Measurements from ENCODE around the gene IDH2. TPM values are rescaled to one million over a fixed set of nuclear protein-coding genes. Genes with fewer than 3 reads are reported as not detected.

The IDH2 gene
- total RNA-seq, 4 donors from 2014 or later = 15.7 to 41.4 (median 20.3) TPM

DNA sequence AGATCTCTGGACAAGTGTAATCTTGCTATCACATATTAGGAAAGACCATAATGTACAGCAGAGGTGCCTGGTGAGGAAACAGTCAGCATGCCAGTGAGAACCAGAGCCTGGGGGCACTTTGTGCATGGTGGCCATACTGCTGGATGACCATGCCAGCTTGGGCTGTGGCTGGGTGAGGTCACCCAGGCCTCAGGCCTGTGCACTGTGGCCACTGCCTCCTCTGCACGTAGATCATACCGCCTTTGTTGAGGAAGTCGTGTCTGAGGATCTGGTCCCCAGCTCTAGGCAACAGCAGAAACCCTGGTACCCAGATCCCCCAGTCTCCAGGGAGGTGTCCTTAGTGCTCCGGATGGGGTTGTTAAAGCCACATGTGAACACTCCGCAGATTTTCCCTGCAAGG lies 62.3 kb downstream of the IDH2 start:
- 38 to 42% methylated on average over 5 of the region's 5 CpGs for WGBS, 2 donors
- Histone ChIP-seq H3K4me3 (no peak overlapping the region), H3K27me3 (no peaks in the 10 kb centered on the region), H3K4me1 (peaks cover 0 to 52% (median 32%) of the 10 kb centered on the region in 4 donors), H3K27ac (peak overlapping the region in 1 of 4 donors; percentile 52), H3K9me3 (no peaks in the 10 kb centered on the region), H3K36me3 (no peaks in the 10 kb centered on the region)
- no peak for DNase-seq (ENCODE audit: low spot score in 2 of 2)
- TF ChIP-seq, protein P1, sequence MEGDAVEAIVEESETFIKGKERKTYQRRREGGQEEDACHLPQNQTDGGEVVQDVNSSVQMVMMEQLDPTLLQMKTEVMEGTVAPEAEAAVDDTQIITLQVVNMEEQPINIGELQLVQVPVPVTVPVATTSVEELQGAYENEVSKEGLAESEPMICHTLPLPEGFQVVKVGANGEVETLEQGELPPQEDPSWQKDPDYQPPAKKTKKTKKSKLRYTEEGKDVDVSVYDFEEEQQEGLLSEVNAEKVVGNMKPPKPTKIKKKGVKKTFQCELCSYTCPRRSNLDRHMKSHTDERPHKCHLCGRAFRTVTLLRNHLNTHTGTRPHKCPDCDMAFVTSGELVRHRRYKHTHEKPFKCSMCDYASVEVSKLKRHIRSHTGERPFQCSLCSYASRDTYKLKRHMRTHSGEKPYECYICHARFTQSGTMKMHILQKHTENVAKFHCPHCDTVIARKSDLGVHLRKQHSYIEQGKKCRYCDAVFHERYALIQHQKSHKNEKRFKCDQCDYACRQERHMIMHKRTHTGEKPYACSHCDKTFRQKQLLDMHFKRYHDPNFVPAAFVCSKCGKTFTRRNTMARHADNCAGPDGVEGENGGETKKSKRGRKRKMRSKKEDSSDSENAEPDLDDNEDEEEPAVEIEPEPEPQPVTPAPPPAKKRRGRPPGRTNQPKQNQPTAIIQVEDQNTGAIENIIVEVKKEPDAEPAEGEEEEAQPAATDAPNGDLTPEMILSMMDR (IDR thresholded peaks at IDR 0.05) = no peak
- no peak for TF ChIP-seq EP300 (IDR thresholded peaks at IDR 0.05)
- no peak for TF ChIP-seq POLR2A (IDR thresholded peaks at IDR 0.05)

DNA sequence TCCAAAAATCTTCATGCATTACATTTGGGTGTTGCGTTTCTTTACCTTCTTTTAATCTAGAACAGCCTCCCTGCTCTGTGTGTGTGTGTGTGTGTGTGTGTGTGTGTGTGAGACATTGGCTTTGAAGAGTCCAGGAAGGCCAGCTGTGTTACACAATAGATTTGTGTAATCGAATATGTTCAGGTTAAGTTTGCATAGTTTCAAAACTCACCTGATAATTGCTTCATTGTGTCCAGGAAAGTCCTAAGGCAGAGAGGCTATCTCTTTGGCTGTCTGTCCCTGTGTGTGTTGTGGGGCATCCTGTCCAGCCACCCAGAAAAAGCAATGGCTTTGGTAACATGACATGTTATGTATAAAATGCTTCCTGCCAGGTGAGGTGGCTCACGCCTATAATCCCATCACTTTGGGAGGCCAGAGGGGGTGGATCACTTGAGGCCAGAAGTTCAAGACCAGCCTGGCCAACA lies 63.6 kb downstream of the IDH2 start:
- WGBS, 2 donors = 89 to 90% methylated on average over 3 of the region's 3 CpGs
- H3K27ac ChIP-seq = no peak overlapping the region
- no peaks in the 10 kb centered on the region for H3K36me3 ChIP-seq
- H3K4me3 ChIP-seq = no peak overlapping the region
- H3K4me1 ChIP-seq = peaks cover 0 to 66% (median 40%) of the 10 kb centered on the region in 4 donors
- no peaks in the 10 kb centered on the region for H3K9me3 ChIP-seq
- H3K27me3 ChIP-seq = no peaks in the 10 kb centered on the region
- TF ChIP-seq POLR2A (IDR thresholded peaks at IDR 0.05) (no peak), EP300 (IDR thresholded peaks at IDR 0.05) (no peak)
- TF ChIP-seq, protein P1 (IDR thresholded peaks at IDR 0.05) = no peak
- DNase-seq (ENCODE audit: low spot score in 2 of 2) = no peak

DNA sequence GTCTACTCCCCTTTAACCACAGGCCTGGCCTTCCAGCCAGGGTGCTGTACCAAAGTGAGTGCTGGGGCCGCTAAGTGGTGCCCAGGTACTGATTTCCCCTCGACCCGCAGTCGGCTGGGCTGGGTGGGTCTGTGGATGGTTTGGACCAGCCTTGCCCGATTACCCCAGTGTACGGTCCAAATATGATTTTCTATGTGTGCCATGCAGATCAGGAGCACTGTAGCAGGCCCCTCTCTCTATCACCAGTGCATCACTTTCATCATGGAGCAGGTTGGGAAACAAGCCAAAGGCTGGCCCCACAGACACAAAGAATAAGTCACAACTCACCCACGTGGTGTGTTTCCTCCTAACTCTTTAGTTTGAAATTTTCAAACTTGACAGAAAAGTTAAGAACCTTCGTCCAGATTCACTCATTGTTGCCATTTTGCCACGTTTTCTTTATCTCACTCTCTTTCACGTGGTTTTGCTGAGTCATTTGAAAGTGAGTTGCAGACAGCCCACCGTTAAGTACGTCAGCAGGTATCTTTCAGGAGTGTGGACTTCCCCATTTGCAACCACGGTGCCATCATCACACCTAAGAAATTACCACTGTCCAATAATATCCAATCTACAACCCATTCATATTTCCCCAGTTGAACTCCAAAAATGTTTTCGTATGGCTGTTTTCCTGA lies 64.2 kb downstream of the IDH2 start:
- Histone ChIP-seq H3K9me3 (no peaks in the 10 kb centered on the region), H3K36me3 (no peaks in the 10 kb centered on the region), H3K4me3 (no peak overlapping the region), H3K27ac (no peak overlapping the region), H3K4me1 (peaks cover 0 to 67% (median 41%) of the 10 kb centered on the region in 4 donors), H3K27me3 (no peaks in the 10 kb centered on the region)
- no peak for DNase-seq (ENCODE audit: low spot score in 2 of 2)
- WGBS, 2 donors = 70 to 73% methylated on average over 14 of the region's 14 CpGs
- TF ChIP-seq, protein P1 (IDR thresholded peaks at IDR 0.05) = no peak
- TF ChIP-seq EP300 (IDR thresholded peaks at IDR 0.05) (no peak), POLR2A (IDR thresholded peaks at IDR 0.05) (no peak)

DNA sequence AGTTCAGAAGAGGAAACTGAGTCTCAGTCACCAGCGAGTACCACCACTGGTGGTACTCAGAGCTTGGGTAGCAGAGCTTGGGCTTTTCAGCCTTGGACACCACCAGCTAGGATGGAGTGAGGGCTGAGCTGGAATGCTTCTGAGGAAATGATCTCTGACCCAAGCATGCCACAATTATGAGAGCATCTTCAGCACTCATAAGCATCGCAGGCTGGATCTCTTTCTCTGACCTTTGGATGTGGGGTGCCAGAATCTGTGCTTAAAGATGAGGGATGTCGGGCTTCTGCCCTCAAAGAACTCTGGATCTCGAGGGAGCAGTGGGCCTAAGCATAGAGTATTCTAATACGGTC lies 64.8 kb downstream of the IDH2 start:
- H3K4me3 ChIP-seq = no peak overlapping the region
- 55 to 60% methylated on average over 3 to 5 of the region's 5 CpGs for WGBS, 2 donors
- H3K9me3 ChIP-seq = no peaks in the 10 kb centered on the region
- no peaks in the 10 kb centered on the region for H3K36me3 ChIP-seq
- TF ChIP-seq, protein P1 (IDR thresholded peaks at IDR 0.05) = no peak
- TF ChIP-seq POLR2A (IDR thresholded peaks at IDR 0.05) (no peak), EP300 (IDR thresholded peaks at IDR 0.05) (no peak)
- DNase-seq (ENCODE audit: low spot score in 2 of 2) = no peak
- no peak overlapping the region for H3K27ac ChIP-seq
- no peaks in the 10 kb centered on the region for H3K27me3 ChIP-seq
- H3K4me1 ChIP-seq = peaks cover 0 to 70% (median 42%) of the 10 kb centered on the region in 4 donors

DNA sequence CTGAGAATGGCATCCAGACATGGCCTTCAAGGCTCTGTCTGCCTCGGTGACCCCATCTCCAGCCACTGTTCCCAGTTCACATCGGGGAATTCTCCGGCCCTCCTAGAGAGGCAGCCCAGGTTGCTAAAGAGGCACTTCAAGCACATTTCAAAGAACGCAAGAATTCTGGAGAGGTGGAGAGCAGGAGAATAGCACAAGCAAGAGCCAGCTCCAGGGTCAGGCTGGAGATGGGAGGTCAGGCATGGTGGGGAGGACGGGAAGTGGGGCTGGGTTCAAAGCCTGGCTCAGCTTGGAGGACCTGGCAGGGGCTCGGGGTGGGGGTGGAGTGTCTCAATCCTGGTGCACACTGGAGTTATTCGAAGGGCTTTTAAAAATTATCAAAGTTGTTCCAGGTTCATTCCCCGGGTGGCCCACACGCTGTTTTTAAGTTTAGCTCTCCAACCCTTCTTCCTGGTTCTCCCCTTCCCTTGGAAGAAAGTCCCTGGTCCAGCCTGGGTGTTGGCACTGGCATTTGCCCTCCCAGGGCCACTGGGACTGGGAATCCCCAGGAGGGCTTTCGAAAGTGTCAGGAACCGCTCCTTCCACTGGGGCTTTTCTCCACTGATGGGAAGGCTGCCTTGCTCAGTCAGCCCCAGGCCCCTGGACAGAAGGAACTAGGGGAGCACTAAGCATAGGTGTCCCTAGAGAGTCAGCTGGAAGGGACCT lies 65.3 kb downstream of the IDH2 start:
- no peaks in the 10 kb centered on the region for H3K9me3 ChIP-seq
- H3K36me3 ChIP-seq = no peaks in the 10 kb centered on the region
- no peak overlapping the region for H3K4me3 ChIP-seq
- WGBS, 2 donors = 57 to 65% methylated on average over 10 to 11 of the region's 11 CpGs
- no peak for TF ChIP-seq POLR2A (IDR thresholded peaks at IDR 0.05)
- TF ChIP-seq, protein P1 (IDR thresholded peaks at IDR 0.05) = no peak
- no peak for TF ChIP-seq EP300 (IDR thresholded peaks at IDR 0.05)
- DNase-seq (ENCODE audit: low spot score in 2 of 2) = no peak
- H3K27ac ChIP-seq = peak overlapping the region in 3 of 4 donors; percentile 25 to 80 (median 65)
- H3K27me3 ChIP-seq = no peaks in the 10 kb centered on the region
- peaks cover 0 to 70% (median 42%) of the 10 kb centered on the region in 4 donors for H3K4me1 ChIP-seq

Measured in tibial nerve (tissue), 4 donors.